WTC11 (cell line): ENCODE data around the gene KARS1. TPM values are rescaled to one million over a fixed set of nuclear protein-coding genes. Genes with fewer than 3 reads are reported as not detected.

Source experiments
- ATAC-seq: fragments of 200-7000 bp; cut with Tn5 transposase; 2 replicates; pipeline ENCODE4 v1.10.0; 2021; ENCODE audit warnings: mild to moderate bottlenecking, moderate library complexity
- CTCF ChIA-PET: fragments of 300-600 bp; sonication (Branson Sonifier 250); formaldehyde crosslinking; loops from one replicate; lab custom pipeline; 2021; ENCODE audit warnings: antibody characterized with exemption; lab: Charles Lee
- POLR2A ChIA-PET: fragments of 350-600 bp; sonication (Branson Sonifier 250); formaldehyde crosslinking; loops from one replicate; lab custom pipeline; 2021; ENCODE audit warnings: antibody characterized with exemption; lab: Charles Lee
- DNase-seq: peaks from one replicate; pipeline ENCODE4 v3.0.0; 2021; ENCODE audit warnings: low spot score
- H3K27ac Mint-ChIP-seq: 2 replicates; pipeline ENCODE4 v1.8.0; 2021; ENCODE audit warnings: mixed read lengths
- H3K27me3 Mint-ChIP-seq: 2 replicates; pipeline ENCODE4 v1.8.0; 2021; ENCODE audit warnings: low read depth, mild to moderate bottlenecking, moderate library complexity, mixed read lengths
- H3K36me3 Mint-ChIP-seq: 2 replicates; pipeline ENCODE4 v1.8.0; 2021; ENCODE audit warnings: mixed read lengths
- H3K4me1 Mint-ChIP-seq: 2 replicates; pipeline ENCODE4 v1.8.0; 2022; ENCODE audit warnings: mixed read lengths
- H3K4me3 Mint-ChIP-seq: 2 replicates; pipeline ENCODE4 v1.8.0; 2021; ENCODE audit warnings: mild to moderate bottlenecking, moderate library complexity, mixed read lengths
- H3K9me3 Mint-ChIP-seq: 2 replicates; pipeline ENCODE4 v1.8.0; 2021; ENCODE audit warnings: mixed read lengths
- ATF3 ChIP-seq: sonication (generic); formaldehyde crosslinking; conservative IDR thresholded peaks from 2 replicates; pipeline ENCODE4 v1.8.1; 2022; ENCODE audit warnings: mild to moderate bottlenecking, missing genetic modification reagents
- CTCF ChIP-seq: fragments of 200-600 bp; IDR thresholded peaks from 2 replicates; pipeline ENCODE4 v1.8.0; 2022; ENCODE audit warnings: antibody characterized with exemption
- E2F4 ChIP-seq: sonication (generic); formaldehyde crosslinking; IDR thresholded peaks from 2 replicates; pipeline ENCODE4 v1.8.1; 2022; ENCODE audit warnings: low read depth, mild to moderate bottlenecking, moderate library complexity, missing genetic modification reagents, borderline replicate concordance
- ESRRA ChIP-seq: sonication (generic); formaldehyde crosslinking; IDR thresholded peaks from 2 replicates; pipeline ENCODE4 v1.8.1; 2022; ENCODE audit warnings: mild to moderate bottlenecking, missing genetic modification reagents, borderline replicate concordance
- ETV6 ChIP-seq: sonication (generic); formaldehyde crosslinking; IDR thresholded peaks from 2 replicates; pipeline ENCODE4 v1.8.1; 2022; ENCODE audit warnings: mild to moderate bottlenecking, missing genetic modification reagents
- FOXP1 ChIP-seq: sonication (generic); formaldehyde crosslinking; IDR thresholded peaks from 2 replicates; pipeline ENCODE4 v1.8.0; 2022; ENCODE audit warnings: missing genetic modification reagents, mild to moderate bottlenecking, moderate library complexity, borderline replicate concordance
- JUN ChIP-seq: sonication (generic); formaldehyde crosslinking; IDR thresholded peaks from 2 replicates; pipeline ENCODE4 v1.8.0; 2023; ENCODE audit warnings: mild to moderate bottlenecking, missing genetic modification reagents
- NFE2L1 ChIP-seq: sonication (generic); formaldehyde crosslinking; IDR thresholded peaks from 2 replicates; pipeline ENCODE4 v1.8.1; 2023; ENCODE audit warnings: missing genetic modification reagents
- NFYB ChIP-seq: sonication (generic); formaldehyde crosslinking; conservative IDR thresholded peaks from 2 replicates; pipeline ENCODE4 v1.8.0; 2022; ENCODE audit warnings: low read depth, missing genetic modification reagents
- NR3C1 ChIP-seq: sonication (generic); formaldehyde crosslinking; conservative IDR thresholded peaks from 2 replicates; pipeline ENCODE4 v1.8.1; 2023; ENCODE audit warnings: low read depth, mild to moderate bottlenecking, missing genetic modification reagents
- PRRX2 ChIP-seq: fragments of 250-450 bp; sonication (Bioruptor Pico); IDR thresholded peaks from 2 replicates; pipeline ENCODE4 v1.8.0; 2021; ENCODE audit warnings: mild to moderate bottlenecking
- SMAD3 ChIP-seq: sonication (generic); formaldehyde crosslinking; IDR thresholded peaks from 2 replicates; pipeline ENCODE4 v1.8.0; 2022; ENCODE audit warnings: missing genetic modification reagents, mild to moderate bottlenecking, borderline replicate concordance
- SP1 ChIP-seq: sonication (generic); formaldehyde crosslinking; conservative IDR thresholded peaks from 2 replicates; pipeline ENCODE4 v1.8.1; 2022; ENCODE audit warnings: missing genetic modification reagents
- TEAD1 ChIP-seq: sonication (generic); formaldehyde crosslinking; IDR thresholded peaks from 2 replicates; pipeline ENCODE4 v1.8.0; 2022; ENCODE audit warnings: mild to moderate bottlenecking, missing genetic modification reagents
- ZNF219 ChIP-seq: sonication (generic); formaldehyde crosslinking; IDR thresholded peaks from 2 replicates; pipeline ENCODE4 v1.8.0; 2023; ENCODE audit warnings: missing genetic modification reagents, mild to moderate bottlenecking, borderline replicate concordance
- total RNA-seq: library from RNA; stranded (reverse); gene quantifications from 3 replicates; pipeline ENCODE4 v1.2.3, GENCODE V29; 2021
- TF ChIP-seq, protein P1 (sequence below): sonication (generic); formaldehyde crosslinking; IDR thresholded peaks from 2 replicates; pipeline ENCODE4 v1.8.1; 2022; ENCODE audit warnings: low read depth, missing genetic modification reagents, borderline replicate concordance
- TF ChIP-seq, protein P2 (sequence below): sonication (generic); formaldehyde crosslinking; IDR thresholded peaks from 2 replicates; pipeline ENCODE4 v1.8.0; 2022; ENCODE audit warnings: mild to moderate bottlenecking, missing genetic modification reagents
- TF ChIP-seq, protein P3 (sequence below): sonication (generic); formaldehyde crosslinking; IDR thresholded peaks from 2 replicates; pipeline ENCODE4 v1.8.0; 2022; ENCODE audit warnings: mild to moderate bottlenecking, missing genetic modification reagents
- TF ChIP-seq, protein P4 (sequence below): sonication (generic); formaldehyde crosslinking; IDR thresholded peaks from 2 replicates; pipeline ENCODE4 v1.8.1; 2022; ENCODE audit warnings: mild to moderate bottlenecking, moderate library complexity, missing genetic modification reagents
- TF ChIP-seq, protein P5 (sequence below): fragments of 250-450 bp; sonication (Bioruptor Pico); IDR thresholded peaks from 2 replicates; pipeline ENCODE4 v2.1.2; 2022; ENCODE audit warnings: mild to moderate bottlenecking, moderate library complexity

The KARS1 gene
- total RNA-seq, 1 experiment from 2014 or later, result 199 TPM

- TF ChIP-seq E2F4 (CRISPR knock-in tag) (no peak), NFYB (CRISPR knock-in tag) (no peak), ETV6 (0 out of 2 replicates have a peak, but pooled peaks have one; percentile 25), FOXP1 (CRISPR knock-in tag) (peak; percentile 62; the same call in 1 of the 2 replicates), ZNF219 (CRISPR knock-in tag) (no peak), ATF3 (CRISPR knock-in tag) (no peak), TEAD1 (peak; percentile 81), PRRX2 (CRISPR knock-in tag) (no peak), NR3C1 (no peak), SP1 (CRISPR knock-in tag) (peak; percentile 93), SMAD3 (0 out of 2 replicates have a peak, but pooled peaks have one; percentile 58), ESRRA (CRISPR knock-in tag) (0 out of 2 replicates have a peak, but pooled peaks have one; percentile 12), NFE2L1 (CRISPR knock-in tag) (peak; percentile 41; the same call in 1 of the 2 replicates), JUN (CRISPR knock-in tag) (no peak; the same call in 1 of the 2 replicates)
- TF ChIP-seq, protein P1, sequence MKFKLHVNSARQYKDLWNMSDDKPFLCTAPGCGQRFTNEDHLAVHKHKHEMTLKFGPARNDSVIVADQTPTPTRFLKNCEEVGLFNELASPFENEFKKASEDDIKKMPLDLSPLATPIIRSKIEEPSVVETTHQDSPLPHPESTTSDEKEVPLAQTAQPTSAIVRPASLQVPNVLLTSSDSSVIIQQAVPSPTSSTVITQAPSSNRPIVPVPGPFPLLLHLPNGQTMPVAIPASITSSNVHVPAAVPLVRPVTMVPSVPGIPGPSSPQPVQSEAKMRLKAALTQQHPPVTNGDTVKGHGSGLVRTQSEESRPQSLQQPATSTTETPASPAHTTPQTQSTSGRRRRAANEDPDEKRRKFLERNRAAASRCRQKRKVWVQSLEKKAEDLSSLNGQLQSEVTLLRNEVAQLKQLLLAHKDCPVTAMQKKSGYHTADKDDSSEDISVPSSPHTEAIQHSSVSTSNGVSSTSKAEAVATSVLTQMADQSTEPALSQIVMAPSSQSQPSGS, result no peak
- TF ChIP-seq, protein P2, sequence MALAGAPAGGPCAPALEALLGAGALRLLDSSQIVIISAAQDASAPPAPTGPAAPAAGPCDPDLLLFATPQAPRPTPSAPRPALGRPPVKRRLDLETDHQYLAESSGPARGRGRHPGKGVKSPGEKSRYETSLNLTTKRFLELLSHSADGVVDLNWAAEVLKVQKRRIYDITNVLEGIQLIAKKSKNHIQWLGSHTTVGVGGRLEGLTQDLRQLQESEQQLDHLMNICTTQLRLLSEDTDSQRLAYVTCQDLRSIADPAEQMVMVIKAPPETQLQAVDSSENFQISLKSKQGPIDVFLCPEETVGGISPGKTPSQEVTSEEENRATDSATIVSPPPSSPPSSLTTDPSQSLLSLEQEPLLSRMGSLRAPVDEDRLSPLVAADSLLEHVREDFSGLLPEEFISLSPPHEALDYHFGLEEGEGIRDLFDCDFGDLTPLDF (CRISPR knock-in tag), result no peak
- TF ChIP-seq, protein P3, sequence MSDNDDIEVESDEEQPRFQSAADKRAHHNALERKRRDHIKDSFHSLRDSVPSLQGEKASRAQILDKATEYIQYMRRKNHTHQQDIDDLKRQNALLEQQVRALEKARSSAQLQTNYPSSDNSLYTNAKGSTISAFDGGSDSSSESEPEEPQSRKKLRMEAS (CRISPR knock-in tag), result peak; percentile 79
- TF ChIP-seq, protein P4, sequence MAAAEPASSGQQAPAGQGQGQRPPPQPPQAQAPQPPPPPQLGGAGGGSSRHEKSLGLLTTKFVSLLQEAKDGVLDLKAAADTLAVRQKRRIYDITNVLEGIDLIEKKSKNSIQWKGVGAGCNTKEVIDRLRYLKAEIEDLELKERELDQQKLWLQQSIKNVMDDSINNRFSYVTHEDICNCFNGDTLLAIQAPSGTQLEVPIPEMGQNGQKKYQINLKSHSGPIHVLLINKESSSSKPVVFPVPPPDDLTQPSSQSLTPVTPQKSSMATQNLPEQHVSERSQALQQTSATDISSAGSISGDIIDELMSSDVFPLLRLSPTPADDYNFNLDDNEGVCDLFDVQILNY (CRISPR knock-in tag), result peak; percentile 61; the same call in 1 of the 2 replicates
Observed at GRCh38 chr16:75647492-75648264, at the start of gene KARS1, which contains the start of gene TERF2IP (continued).

GRCh38 chr16:75695708-75696107, 48.2 kb upstream of the KARS1 start:
- DNase-seq, result no peak
- ATAC-seq, result peak; percentile 58
- H3K4me3 Mint-ChIP-seq, result no peak overlapping the region
- TF ChIP-seq ESRRA (CRISPR knock-in tag), result no peak
- TF ChIP-seq, protein P5, sequence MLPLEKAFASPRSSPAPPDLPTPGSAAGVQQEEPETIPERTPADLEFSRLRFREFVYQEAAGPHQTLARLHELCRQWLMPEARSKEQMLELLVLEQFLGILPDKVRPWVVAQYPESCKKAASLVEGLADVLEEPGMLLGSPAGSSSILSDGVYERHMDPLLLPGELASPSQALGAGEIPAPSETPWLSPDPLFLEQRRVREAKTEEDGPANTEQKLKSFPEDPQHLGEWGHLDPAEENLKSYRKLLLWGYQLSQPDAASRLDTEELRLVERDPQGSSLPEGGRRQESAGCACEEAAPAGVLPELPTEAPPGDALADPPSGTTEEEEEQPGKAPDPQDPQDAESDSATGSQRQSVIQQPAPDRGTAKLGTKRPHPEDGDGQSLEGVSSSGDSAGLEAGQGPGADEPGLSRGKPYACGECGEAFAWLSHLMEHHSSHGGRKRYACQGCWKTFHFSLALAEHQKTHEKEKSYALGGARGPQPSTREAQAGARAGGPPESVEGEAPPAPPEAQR (CRISPR knock-in tag), result no peak
- TF ChIP-seq CTCF, result peak; percentile 28; the same call in 1 of the 2 replicates
- ChIA-PET POLR2A (no interaction called here), CTCF (interaction anchor here (0.6 to 1.4 kb wide), 3 partner anchors 17 to 69 kb away, joined by 3 to 5 read pairs (median 4); no protein-coding TSS in a partner anchor)
- H3K27me3 Mint-ChIP-seq, result peaks cover 1% of the 10 kb centered on the region; the same call in 1 of the 2 replicates
- peaks cover 36% of the 10 kb centered on the region for H3K9me3 Mint-ChIP-seq
- no peak overlapping the region for H3K27ac Mint-ChIP-seq
- peaks cover under 1% of the 10 kb centered on the region for H3K36me3 Mint-ChIP-seq
- no peaks in the 10 kb centered on the region for H3K4me1 Mint-ChIP-seq
